Gastrocnemius medialis (tissue), 4 donors: ENCODE data around the gene NBPF1.
"Not testable (repeated sequence)": the region's sequence is repeated elsewhere in the genome, so short reads cannot be mapped to it uniquely, and the experiment has no call there.

Experiments
- POLR2A ChIP-seq, 2 donors: fragments of 450-650 bp; IDR thresholded peaks; one replicate each; pipeline ENCODE4 v1.6.1; 2017; ENCODE audit warnings: antibody characterized with exemption in 2 of 2, mild to moderate bottlenecking in 2 of 2, moderate library complexity in 2 of 2
- TF ChIP-seq, protein P1 (sequence below), 5 experiments: fragments of 450-650 bp in 3 of 5; fragments of 200-600 bp in 2 of 5; sonication (generic) in 2 of 5; IDR thresholded peaks in 4 of 5; conservative IDR thresholded peaks in 1 of 5; 1 replicate in 4 of 5; 2 replicates in 1 of 5; pipeline ENCODE4 v1.5.1; 2016 to 2019; ENCODE audit warnings: antibody characterized with exemption in 5 of 5, mild to moderate bottlenecking in 3 of 5, moderate library complexity in 3 of 5

DNA sequence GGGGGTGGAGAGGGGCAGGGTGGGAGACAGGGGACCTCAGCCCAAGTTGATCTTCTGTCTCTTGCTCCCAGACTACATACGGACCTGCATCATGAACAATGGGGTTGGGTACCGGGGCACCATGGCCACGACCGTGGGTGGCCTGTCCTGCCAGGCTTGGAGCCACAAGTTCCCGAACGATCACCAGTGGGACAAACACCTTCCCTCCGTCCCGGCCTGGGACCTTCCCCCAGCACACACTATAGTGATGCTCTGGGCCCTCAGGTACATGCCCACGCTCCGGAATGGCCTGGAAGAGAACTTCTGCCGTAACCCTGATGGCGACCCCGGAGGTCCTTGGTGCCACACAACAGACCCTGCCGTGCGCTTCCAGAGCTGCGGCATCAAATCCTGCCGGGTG is 33.4 kb upstream of the NBPF1 start:
- TF ChIP-seq, protein P1, sequence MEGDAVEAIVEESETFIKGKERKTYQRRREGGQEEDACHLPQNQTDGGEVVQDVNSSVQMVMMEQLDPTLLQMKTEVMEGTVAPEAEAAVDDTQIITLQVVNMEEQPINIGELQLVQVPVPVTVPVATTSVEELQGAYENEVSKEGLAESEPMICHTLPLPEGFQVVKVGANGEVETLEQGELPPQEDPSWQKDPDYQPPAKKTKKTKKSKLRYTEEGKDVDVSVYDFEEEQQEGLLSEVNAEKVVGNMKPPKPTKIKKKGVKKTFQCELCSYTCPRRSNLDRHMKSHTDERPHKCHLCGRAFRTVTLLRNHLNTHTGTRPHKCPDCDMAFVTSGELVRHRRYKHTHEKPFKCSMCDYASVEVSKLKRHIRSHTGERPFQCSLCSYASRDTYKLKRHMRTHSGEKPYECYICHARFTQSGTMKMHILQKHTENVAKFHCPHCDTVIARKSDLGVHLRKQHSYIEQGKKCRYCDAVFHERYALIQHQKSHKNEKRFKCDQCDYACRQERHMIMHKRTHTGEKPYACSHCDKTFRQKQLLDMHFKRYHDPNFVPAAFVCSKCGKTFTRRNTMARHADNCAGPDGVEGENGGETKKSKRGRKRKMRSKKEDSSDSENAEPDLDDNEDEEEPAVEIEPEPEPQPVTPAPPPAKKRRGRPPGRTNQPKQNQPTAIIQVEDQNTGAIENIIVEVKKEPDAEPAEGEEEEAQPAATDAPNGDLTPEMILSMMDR (IDR thresholded peaks at IDR 0.05 in 4 of 5, conservative IDR thresholded peaks at IDR 0.05 in 1 of 5), result not testable (repeated sequence)
- not testable (repeated sequence) for TF ChIP-seq POLR2A (IDR thresholded peaks at IDR 0.05)
